ENCODE measurements around the gene PTPRJ. TPM values are rescaled to one million over a fixed set of nuclear protein-coding genes. Genes with fewer than 3 reads are reported as not detected.
"Not testable (repeated sequence)": the region's sequence is repeated elsewhere in the genome, so short reads cannot be mapped to it uniquely, and the experiment has no call there.

The PTPRJ gene
- total and polyA plus RNA-seq, 4 donors: 4.1 to 24.7 (median 14.6) TPM

- no peak overlapping the region for H3K4me3 ChIP-seq (ENCODE audit: low read depth in 1 of 3, low read length in 3 of 3)
Measured at GRCh38 chr11:48020092-48020755, 39.9 kb downstream of the PTPRJ start.

GRCh38 chr11:48021201-48021820 lies 41.0 kb downstream of the PTPRJ start:
- 96% methylated on average over 10 of the region's 10 CpGs for WGBS
- not testable (repeated sequence) for H3K4me3 ChIP-seq (ENCODE audit: low read depth in 1 of 3, low read length in 3 of 3); H3K9ac ChIP-seq (ENCODE audit: low read depth in 1 of 2, low read length in 2 of 2); H3K9me3 ChIP-seq (ENCODE audit: control insufficient read depth in 4 of 4, low read length in 3 of 4); H3K27me3 ChIP-seq (ENCODE audit: control insufficient read depth in 4 of 4, insufficient read depth in 4 of 4, low read length in 3 of 4); DNase-seq (ENCODE audit: low spot score); H3K36me3 ChIP-seq (ENCODE audit: control insufficient read depth in 4 of 4, insufficient read depth in 3 of 4, low read depth in 1 of 4, low read length in 3 of 4); H3K27ac ChIP-seq (ENCODE audit: low read depth in 1 of 2, low read length in 2 of 2)
- peaks cover 0 to 27% (median 10%) of the 10 kb centered on the region in 4 donors for H3K4me1 ChIP-seq (ENCODE audit: control insufficient read depth in 4 of 4, insufficient read depth in 4 of 4, low read length in 3 of 4)

More at GRCh38 chr11:48020092-48020755, 39.9 kb downstream of the PTPRJ start:
- DNase-seq (ENCODE audit: low spot score): no peak
- Histone ChIP-seq H3K9ac (ENCODE audit: low read depth in 1 of 2, low read length in 2 of 2) (no peak overlapping the region), H3K9me3 (ENCODE audit: control insufficient read depth in 4 of 4, low read length in 3 of 4) (no peaks in the 10 kb centered on the region), H3K27me3 (ENCODE audit: control insufficient read depth in 4 of 4, insufficient read depth in 4 of 4, low read length in 3 of 4) (no peaks in the 10 kb centered on the region), H3K27ac (ENCODE audit: low read depth in 1 of 2, low read length in 2 of 2) (peak overlapping the region; percentile 2 to 15), H3K36me3 (ENCODE audit: control insufficient read depth in 4 of 4, insufficient read depth in 3 of 4, low read depth in 1 of 4, low read length in 3 of 4) (no peaks in the 10 kb centered on the region), H3K4me1 (ENCODE audit: control insufficient read depth in 4 of 4, insufficient read depth in 4 of 4, low read length in 3 of 4) (peaks cover 0 to 27% (median 10%) of the 10 kb centered on the region in 4 donors)
- TF ChIP-seq HNF4A (conservative IDR thresholded peaks at IDR 0.05): no peak
- peak in 1 of 2 donors; percentile 26 for TF ChIP-seq RAD21 (IDR thresholded peaks at IDR 0.05)
- TF ChIP-seq ZBTB33 (IDR thresholded peaks at IDR 0.05): no peak
- 81% methylated on average over 17 of the region's 17 CpGs for WGBS

DNA sequence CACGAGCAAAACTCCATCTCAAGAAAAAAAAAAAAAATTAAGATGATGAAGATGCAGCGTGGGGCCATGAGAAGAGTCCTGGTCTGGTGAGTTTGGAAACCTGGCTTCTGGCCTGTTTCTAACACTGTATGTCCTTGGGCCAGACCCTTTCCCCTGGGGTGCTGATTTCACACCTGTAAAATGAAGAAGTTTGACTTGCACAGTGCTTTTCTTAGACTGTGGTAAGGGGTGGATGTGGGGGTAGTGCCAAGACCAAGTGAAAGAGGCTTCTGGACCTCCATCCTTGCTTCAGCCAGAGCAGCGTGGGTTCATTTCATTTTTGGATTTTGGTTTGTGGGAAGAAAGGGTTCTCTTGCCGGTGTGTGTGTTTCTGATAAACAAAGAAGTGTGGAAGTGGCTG lies 42.1 kb downstream of the PTPRJ start:
- Histone ChIP-seq H3K4me1 (ENCODE audit: control insufficient read depth in 4 of 4, insufficient read depth in 4 of 4, low read length in 3 of 4) (peaks cover 0 to 22% (median 9%) of the 10 kb centered on the region in 4 donors), H3K27ac (ENCODE audit: low read depth in 1 of 2, low read length in 2 of 2) (peak overlapping the region in 1 of 2 donors; percentile 47)
- TF ChIP-seq RAD21 (IDR thresholded peaks at IDR 0.05) (no peak), FOXA2 (IDR thresholded peaks at IDR 0.05) (no peak), TAF1 (conservative IDR thresholded peaks at IDR 0.05) (no peak), HNF4G (IDR thresholded peaks at IDR 0.05) (no peak), HNF4A (conservative IDR thresholded peaks at IDR 0.05) (no peak), CTCF (IDR thresholded peaks at IDR 0.05; ENCODE audit: low read depth, low read length, missing input control) (no peak), SP1 (IDR thresholded peaks at IDR 0.05) (no peak), GABPA (IDR thresholded peaks at IDR 0.05 in 1 of 2, conservative IDR thresholded peaks at IDR 0.05 in 1 of 2) (no peak), YY1 (IDR thresholded peaks at IDR 0.05) (no peak)

DNA sequence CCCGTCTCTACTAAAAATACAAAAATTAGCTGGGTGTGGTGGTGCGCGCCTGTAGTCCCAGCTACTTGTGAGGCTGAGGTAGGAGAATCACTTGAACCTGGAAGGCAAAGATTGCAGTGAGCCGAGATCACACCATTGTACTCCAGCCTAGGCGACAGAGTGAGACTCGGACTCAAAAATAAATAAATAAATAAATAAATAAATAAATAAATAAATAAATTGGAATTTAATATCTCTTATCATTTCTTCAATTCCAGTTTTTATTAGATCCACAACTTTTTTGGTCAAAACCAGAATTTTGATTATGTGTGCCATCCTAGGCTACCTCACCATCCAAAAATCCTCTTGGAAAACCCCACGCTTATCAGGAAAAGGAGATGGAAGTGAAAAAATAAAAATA lies 43.2 kb downstream of the PTPRJ start:
- not testable (repeated sequence) for H3K9me3 ChIP-seq (ENCODE audit: control insufficient read depth in 4 of 4, low read length in 3 of 4); DNase-seq (ENCODE audit: low spot score); H3K36me3 ChIP-seq (ENCODE audit: control insufficient read depth in 4 of 4, insufficient read depth in 3 of 4, low read depth in 1 of 4, low read length in 3 of 4); H3K27ac ChIP-seq (ENCODE audit: low read depth in 1 of 2, low read length in 2 of 2); H3K9ac ChIP-seq (ENCODE audit: low read depth in 1 of 2, low read length in 2 of 2); H3K27me3 ChIP-seq (ENCODE audit: control insufficient read depth in 4 of 4, insufficient read depth in 4 of 4, low read length in 3 of 4); H3K4me3 ChIP-seq (ENCODE audit: low read depth in 1 of 3, low read length in 3 of 3)
- peaks cover 0 to 17% (median 6%) of the 10 kb centered on the region in 4 donors for H3K4me1 ChIP-seq (ENCODE audit: control insufficient read depth in 4 of 4, insufficient read depth in 4 of 4, low read length in 3 of 4)
- WGBS: 99% methylated on average over 7 of the region's 7 CpGs

More for the DNA sequence above, 42.1 kb downstream of the PTPRJ start:
- 85% methylated on average over 4 of the region's 4 CpGs for WGBS
- DNase-seq (ENCODE audit: low spot score): no peak
- H3K36me3 ChIP-seq (ENCODE audit: control insufficient read depth in 4 of 4, insufficient read depth in 3 of 4, low read depth in 1 of 4, low read length in 3 of 4): no peaks in the 10 kb centered on the region
- H3K9ac ChIP-seq (ENCODE audit: low read depth in 1 of 2, low read length in 2 of 2): no peak overlapping the region
- no peaks in the 10 kb centered on the region for H3K9me3 ChIP-seq (ENCODE audit: control insufficient read depth in 4 of 4, low read length in 3 of 4)
- no peaks in the 10 kb centered on the region for H3K27me3 ChIP-seq (ENCODE audit: control insufficient read depth in 4 of 4, insufficient read depth in 4 of 4, low read length in 3 of 4)
- no peak overlapping the region for H3K4me3 ChIP-seq (ENCODE audit: low read depth in 1 of 3, low read length in 3 of 3)

Measured in liver (tissue), 9 donors.